ENCODE results near the gene CALM1. TPM values are rescaled to one million over a fixed set of nuclear protein-coding genes. Genes with fewer than 3 reads are reported as not detected.
A peak's percentile ranks its signal among the peaks of the same experiment; 100 is the strongest.

The CALM1 gene
- 338 and 339 TPM in 2 replicates for total RNA-seq
- long read RNA-seq, full-length matches to known transcripts = 262 of 360 reads
- long read RNA-seq, partial matches to known transcripts = 3 of 360 reads
- long read RNA-seq, other reads (novel, unspliced or antisense) = 95 of 360 reads

- peak within 1 kb of the TSS; percentile 97 for H3K4me3 Mint-ChIP-seq
- no peaks in the 10 kb centered on the region for H3K9me3 Mint-ChIP-seq
- peak within 1 kb of the TSS; percentile 94 for H3K27ac Mint-ChIP-seq (ENCODE audit: unreplicated experiment)
- H3K4me1 Mint-ChIP-seq = peaks cover 39% of the 10 kb centered on the region
- peaks cover 8% of the 10 kb centered on the region for H3K27me3 Mint-ChIP-seq (ENCODE audit: low read depth)
- peak; percentile 95 for DNase-seq (ENCODE audit: low read depth, low spot score)
- H3K36me3 Mint-ChIP-seq (ENCODE audit: low read depth) = peaks cover 4% of the 10 kb centered on the region
- no peak for TF ChIP-seq CTCF (conservative IDR thresholded peaks at IDR 0.05)
Measured at GRCh38 chr14:90396341-90397339, at the start of gene CALM1. Gene CALM1, plus strand, starts transcription at chr14:90397029. Its CDS starts 202 bp downstream, at chr14:90397231.

GRCh38 chr14:90348270-90348669, 48.6 kb upstream of the CALM1 start:
- TF ChIP-seq CTCF (conservative IDR thresholded peaks at IDR 0.05) = no peak
- no peak overlapping the region for H3K4me3 Mint-ChIP-seq
- DNase-seq (ENCODE audit: low read depth, low spot score) = no peak
- no peak overlapping the region for H3K27ac Mint-ChIP-seq (ENCODE audit: unreplicated experiment)
- H3K36me3 Mint-ChIP-seq (ENCODE audit: low read depth) = no peaks in the 10 kb centered on the region
- no peaks in the 10 kb centered on the region for H3K9me3 Mint-ChIP-seq
- peaks cover 23% of the 10 kb centered on the region for H3K27me3 Mint-ChIP-seq (ENCODE audit: low read depth)
- no peaks in the 10 kb centered on the region for H3K4me1 Mint-ChIP-seq

- H3K9me3 Mint-ChIP-seq = no peaks in the 10 kb centered on the region
Measured at GRCh38 chr14:90349739-90350138, 47.1 kb upstream of the CALM1 start.

GRCh38 chr14:90354551-90355298, 42.1 kb upstream of the CALM1 start:
- no peaks in the 10 kb centered on the region for H3K9me3 Mint-ChIP-seq
- H3K4me1 Mint-ChIP-seq = no peaks in the 10 kb centered on the region
- no peak for DNase-seq (ENCODE audit: low read depth, low spot score)
- no peak overlapping the region for H3K4me3 Mint-ChIP-seq
- TF ChIP-seq CTCF (conservative IDR thresholded peaks at IDR 0.05) = no peak
- peaks cover 21% of the 10 kb centered on the region for H3K27me3 Mint-ChIP-seq (ENCODE audit: low read depth)
- no peak overlapping the region for H3K27ac Mint-ChIP-seq (ENCODE audit: unreplicated experiment)
- H3K36me3 Mint-ChIP-seq (ENCODE audit: low read depth) = no peaks in the 10 kb centered on the region

More at GRCh38 chr14:90349739-90350138, 47.1 kb upstream of the CALM1 start:
- no peaks in the 10 kb centered on the region for H3K36me3 Mint-ChIP-seq (ENCODE audit: low read depth)
- peaks cover 16% of the 10 kb centered on the region for H3K27me3 Mint-ChIP-seq (ENCODE audit: low read depth)
- no peak for TF ChIP-seq CTCF (conservative IDR thresholded peaks at IDR 0.05)
- H3K27ac Mint-ChIP-seq (ENCODE audit: unreplicated experiment) = no peak overlapping the region
- H3K4me3 Mint-ChIP-seq = no peak overlapping the region
- DNase-seq (ENCODE audit: low read depth, low spot score) = no peak
- no peaks in the 10 kb centered on the region for H3K4me1 Mint-ChIP-seq

Data from neural crest cell (in vitro differentiated cells).